ENCODE data around the gene SSX2IP. TPM values are rescaled to one million over a fixed set of nuclear protein-coding genes. Genes with fewer than 3 reads are reported as not detected.
A peak's percentile ranks its signal among the peaks of the same experiment; 100 is the strongest.
"Not testable (repeated sequence)": the region's sequence is repeated elsewhere in the genome, so short reads cannot be mapped to it uniquely, and the experiment has no call there.

The SSX2IP gene
- polyA plus RNA-seq, 1 donor: 14.2 TPM

GRCh38 chr1:84675106-84675505 lies 15.2 kb downstream of the SSX2IP start:
- no peak for DNase-seq

DNA sequence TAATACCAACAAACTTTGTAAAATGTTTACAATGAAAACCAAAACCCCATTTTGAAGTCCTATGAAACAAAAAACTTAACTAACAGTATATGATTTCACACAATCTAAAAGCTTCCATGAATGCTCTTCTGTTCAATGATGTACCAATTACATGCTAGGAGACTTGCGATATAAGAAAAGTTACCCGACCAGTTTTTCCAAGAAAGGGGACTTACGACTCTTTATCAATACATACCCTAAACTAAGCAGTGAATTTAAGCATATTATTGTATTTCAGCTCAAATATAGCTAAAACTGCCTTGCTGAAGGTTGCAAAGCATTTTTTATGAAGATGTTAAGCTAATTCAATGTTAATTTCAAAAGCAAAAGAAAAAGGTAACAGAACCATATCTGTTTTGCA lies 15.6 kb downstream of the SSX2IP start:
- DNase-seq: no peak

DNA sequence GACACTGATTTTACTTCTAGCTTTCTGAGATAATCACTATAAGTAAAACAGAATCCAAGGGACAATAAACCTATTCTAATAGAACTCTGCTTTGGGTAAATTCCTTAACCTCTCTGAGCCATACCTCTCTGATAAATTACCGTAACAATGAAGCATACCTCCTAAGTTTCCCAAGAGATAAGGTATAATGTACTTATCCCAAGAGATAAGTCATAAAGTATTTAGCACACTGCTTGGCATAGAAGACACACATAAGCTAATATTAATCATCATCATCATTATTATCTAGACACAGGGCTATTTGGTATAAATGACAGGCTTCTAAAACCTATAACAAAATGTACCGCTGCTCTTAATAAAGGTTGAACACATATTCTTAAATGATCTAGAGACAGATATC lies 16.2 kb downstream of the SSX2IP start:
- no peak for DNase-seq

DNA sequence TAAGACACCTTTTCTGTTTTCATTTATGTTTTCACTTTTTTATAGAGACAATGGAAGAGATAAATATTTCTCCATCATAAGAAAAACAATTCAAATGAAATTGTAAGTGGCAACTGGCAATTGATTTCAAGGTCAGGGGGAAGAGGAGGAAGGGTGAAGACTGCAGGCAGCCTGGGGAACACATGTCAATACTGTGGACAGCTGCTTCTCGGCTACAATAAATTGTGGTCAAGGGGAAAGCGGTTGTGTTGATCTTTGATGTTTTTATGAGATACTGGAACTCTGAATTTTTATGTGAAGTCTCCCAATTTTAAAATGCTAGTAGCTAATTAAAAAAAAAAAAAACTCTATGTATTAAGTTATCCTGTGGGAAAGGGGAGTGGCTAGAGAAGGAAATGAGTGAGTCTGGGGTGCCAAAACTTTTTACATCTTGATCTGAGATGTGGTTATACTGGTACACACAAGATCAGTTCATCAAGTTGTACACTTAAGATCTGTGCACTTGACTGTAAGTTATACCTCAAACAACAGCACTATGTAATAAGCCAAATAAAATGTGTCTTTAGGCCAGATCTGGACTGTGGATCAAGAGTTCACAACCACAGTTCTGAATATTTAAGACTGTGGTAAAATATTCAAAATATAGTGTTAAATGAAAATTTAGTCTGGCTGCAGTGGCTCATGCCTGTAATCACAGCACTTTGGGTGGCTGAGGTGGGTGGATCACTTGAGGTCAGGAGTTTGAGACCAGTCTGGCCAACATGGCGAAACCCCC lies 18.0 kb downstream of the SSX2IP start:
- no peak for DNase-seq

DNA sequence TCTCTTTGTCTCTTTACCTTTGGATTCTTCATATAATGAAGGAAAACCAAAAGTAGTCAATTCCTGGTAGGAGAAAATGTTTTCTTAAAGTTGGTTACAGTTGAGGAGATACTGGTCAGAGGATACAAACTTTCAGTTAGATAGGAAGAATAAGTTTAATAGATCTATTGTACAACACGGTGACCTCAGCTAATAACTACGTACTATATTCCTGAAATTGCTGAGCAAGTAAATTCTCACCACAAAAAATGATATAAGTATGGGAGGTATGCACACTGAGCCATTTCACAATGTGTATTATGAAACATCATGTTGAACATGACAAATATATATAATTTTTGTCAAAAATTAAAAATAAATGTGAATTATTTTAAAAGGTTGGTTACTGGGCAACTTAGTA lies 20.4 kb downstream of the SSX2IP start:
- DNase-seq: no peak

GRCh38 chr1:84668185-84668584 lies 22.1 kb downstream of the SSX2IP start:
- DNase-seq: no peak

DNA sequence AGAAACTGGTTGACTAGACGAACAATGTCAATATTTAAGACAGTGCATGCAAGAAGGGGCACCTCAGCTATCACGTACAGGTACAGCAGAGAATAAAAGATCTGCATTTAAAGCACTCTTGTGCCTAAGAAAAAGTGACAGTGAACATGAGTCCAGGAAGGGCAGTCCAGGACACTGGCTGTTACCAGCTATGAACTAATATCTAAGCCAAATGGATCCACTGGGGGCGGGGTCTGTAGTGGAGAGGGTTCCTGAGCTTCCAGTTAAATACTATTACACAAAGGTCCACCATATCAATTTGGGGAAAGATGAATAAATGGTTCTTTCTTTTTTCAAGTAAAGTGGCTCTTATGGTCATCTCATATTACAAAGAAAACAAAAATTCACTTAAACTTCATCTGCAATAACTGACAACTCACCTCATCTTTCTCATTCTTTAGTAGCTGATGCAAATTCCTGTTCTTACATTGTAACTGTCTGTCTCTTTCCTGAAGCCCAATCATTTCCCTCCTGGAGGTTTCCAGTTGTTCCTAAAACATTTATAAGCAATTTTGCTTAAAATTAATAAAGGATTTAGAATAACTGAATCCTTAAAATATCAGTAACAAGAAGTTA lies 24.5 kb downstream of the SSX2IP start:
- DNase-seq: no peak

DNA sequence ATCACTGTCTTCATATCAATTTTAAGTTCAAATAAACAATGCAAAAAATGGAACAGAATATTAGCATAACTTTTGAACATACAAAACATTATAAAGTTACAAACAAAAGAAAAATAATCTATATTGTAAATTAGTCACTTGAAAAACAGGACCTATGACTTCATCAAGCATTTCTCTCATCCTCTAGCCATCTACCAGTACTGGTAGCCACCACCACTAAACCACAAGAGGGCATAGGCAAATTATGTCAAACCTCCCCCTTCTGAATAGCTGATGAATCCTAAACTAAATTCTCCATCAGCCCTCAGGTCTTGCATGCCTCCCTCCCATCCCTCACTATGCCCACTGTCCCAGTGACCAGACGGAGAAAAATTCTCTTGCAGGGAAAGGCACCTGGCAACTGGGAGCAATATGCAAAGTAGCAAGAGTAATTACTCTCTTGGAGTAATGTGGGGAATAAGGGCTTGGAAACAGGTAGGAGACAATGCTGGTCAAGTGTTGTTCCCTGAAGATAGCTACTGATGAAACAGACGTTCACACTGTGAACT lies 37.1 kb downstream of the SSX2IP start:
- no peak for DNase-seq

- no peak for DNase-seq
These were observed 45.8 kb downstream of the SSX2IP start for GRCh38 chr1:84644472-84644871.

- DNase-seq: no peak
These were observed 47.1 kb downstream of the SSX2IP start for GRCh38 chr1:84643183-84643582.

DNA sequence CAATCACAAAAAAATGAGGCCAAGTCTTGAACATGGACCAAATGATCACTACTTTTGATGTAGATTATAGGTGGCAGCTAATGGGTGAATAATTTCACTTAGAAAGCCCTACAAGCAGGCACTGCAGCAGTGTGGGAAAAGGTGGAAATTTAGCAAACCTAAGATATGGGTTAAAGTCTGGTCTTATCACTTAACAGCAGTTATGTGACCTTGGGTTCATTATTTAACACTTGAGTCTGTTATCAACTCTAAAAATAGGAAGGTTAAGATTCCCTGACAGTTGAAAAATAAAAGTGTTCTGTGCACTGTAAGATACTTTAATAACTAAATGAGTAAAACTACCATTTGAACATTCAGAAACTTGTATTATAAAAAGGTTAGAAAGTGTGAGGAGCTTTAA lies 47.5 kb downstream of the SSX2IP start:
- no peak for DNase-seq

DNA sequence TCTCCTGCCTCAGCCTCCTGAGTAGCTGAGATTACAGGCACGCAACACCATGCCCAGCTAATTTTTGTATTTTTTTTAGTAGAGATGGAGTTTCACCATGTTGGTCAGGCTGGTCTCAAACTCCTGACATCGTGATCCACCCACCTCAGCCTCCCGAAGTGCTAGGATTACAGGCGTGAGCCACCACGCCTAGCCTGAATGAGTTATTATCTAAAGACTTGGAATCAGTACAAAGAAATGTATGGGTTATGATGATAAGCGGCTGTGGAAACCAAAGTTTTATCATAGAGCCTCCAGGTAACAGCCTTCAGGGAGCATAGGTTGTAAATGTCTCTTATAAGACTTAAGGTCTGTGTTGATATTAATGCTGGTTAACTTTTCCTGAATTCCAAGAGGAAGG lies 50.5 kb downstream of the SSX2IP start:
- not testable (repeated sequence) for DNase-seq

DNA sequence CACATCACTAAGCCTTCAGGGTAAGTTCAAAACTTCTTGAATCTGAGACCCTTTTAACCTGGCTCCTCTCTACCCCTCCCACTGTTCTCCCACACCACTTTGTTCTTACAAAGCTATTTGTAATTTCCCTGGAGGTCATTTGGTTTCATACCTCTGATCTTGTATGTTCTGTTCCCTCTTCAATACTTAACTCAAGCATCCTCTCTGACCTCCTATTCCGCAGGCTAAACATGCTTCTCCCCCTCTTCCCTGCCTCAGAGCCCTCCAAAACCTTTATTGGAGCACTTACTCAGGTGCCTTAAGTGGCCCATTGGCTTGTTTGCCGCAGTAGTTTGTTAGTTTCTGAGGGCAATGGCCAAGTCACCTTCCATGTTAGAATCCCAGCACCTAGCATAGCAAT lies 54.8 kb downstream of the SSX2IP start:
- DNase-seq: no peak

DNA sequence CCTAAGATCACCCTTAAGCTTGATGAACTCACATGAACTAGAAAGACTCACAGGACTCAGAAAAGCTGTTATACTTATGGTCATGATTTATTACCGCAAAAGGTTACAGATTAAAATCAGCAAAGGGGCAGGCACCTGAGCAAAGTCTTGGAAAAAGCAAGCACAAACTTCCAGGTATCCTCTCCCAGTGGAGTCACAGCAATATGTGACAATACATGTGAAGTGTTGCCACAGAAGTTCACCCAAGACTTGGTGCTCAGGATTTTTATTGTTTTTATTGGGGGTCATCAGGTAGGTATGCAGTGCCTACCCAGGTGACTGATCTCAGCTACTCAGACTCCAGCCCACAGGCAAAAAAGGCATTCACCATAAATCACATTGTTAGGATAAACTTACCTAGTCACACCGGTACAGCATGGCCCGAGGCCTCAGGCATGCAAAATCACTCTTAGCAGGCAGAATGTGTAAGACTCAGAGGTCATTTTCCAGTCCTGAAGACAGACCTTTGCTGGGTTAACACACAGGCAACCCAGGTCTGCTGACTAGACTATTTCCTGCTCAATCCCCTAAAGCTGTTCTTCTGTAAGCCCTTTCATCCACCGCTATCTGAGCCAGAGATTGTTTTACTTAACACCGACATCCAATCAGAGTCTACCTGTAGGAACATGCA lies 55.6 kb downstream of the SSX2IP start:
- no peak for DNase-seq

GRCh38 chr1:84632673-84633434 lies 57.4 kb downstream of the SSX2IP start:
- no peak for DNase-seq

DNA sequence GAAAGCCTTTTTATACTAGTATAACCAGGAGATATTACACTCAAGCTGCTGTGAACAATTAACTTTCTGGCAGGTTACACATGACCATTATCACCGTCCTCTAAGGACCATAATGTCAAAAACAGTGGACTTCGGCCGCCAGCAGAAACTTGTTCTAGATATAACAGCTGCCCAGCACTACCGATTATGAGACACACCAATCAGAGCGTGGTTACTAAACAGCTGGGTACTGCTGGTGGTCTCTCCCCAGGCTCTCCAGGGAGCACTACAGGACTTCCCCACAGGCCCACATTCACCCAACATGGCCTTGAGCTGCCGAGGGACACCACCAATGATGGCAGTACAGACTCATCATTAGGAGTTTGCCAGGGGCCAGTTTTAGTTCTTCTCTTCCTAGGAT lies 58.1 kb downstream of the SSX2IP start:
- DNase-seq: no peak

GRCh38 chr1:84624876-84625275 lies 65.4 kb downstream of the SSX2IP start:
- no peak for DNase-seq

- DNase-seq: no peak
These were observed 68.7 kb downstream of the SSX2IP start for GRCh38 chr1:84621553-84621952.

- DNase-seq: peak; percentile 76
These were observed 69.4 kb downstream of the SSX2IP start for GRCh38 chr1:84620720-84621313.

GRCh38 chr1:84619383-84620102 lies 70.7 kb downstream of the SSX2IP start:
- DNase-seq: no peak

- DNase-seq: no peak
These were observed 72.9 kb downstream of the SSX2IP start for GRCh38 chr1:84617349-84617748.

- no peak for DNase-seq
These were observed 74.5 kb downstream of the SSX2IP start for GRCh38 chr1:84615790-84616189.

Measured in hindlimb muscle (tissue), 1 donor.